SK-N-SH (cell line): ENCODE results near the gene CHCHD1. TPM values are rescaled to one million over a fixed set of nuclear protein-coding genes. Genes with fewer than 3 reads are reported as not detected.

Experiments
- CTCF ChIA-PET: fragments of 300-600, 350-600 bp; formaldehyde crosslinking; extraction: SDS; loops from one replicate; lab custom pipeline; 2021; lab: Yijun Ruan, JAX
- POLR2A ChIA-PET: fragments of 350-600 bp; sonication (Branson Sonifier 250); formaldehyde crosslinking; extraction: SDS; loops from one replicate; lab custom pipeline; 2020; ENCODE audit warnings: antibody characterized with exemption, inconsistent platforms; lab: Yijun Ruan, JAX
- DNase-seq: peaks from one replicate; pipeline ENCODE4 v3.0.0; 2012
- H2AFZ ChIP-seq: fragments of 200-600 bp; sonication (generic); 2 replicates; pipeline ENCODE4 v1.8.1; 2016; ENCODE audit warnings: antibody characterized with exemption, mild to moderate bottlenecking, low read depth
- H3F3A ChIP-seq: fragments of 200-600 bp; sonication (generic); replicated peaks from 2 replicates; pipeline ENCODE3; 2016; ENCODE audit warnings: antibody characterized with exemption, mild to moderate bottlenecking; ENCODE audit not compliant: insufficient read depth
- H3K27ac ChIP-seq, 2 experiments: fragments of 200-500 bp in 1 of 2; fragments of 200-600 bp in 1 of 2; sonication (Bioruptor generic) in 1 of 2; sonication (generic), shearing (Covaris generic) in 1 of 2; 2 replicates each; pipeline versions ENCODE4 v1.5.1 to v1.6.1; 2014 to 2016; ENCODE audit warnings: low read depth in 2 of 2, inconsistent platforms in 1 of 2, low read length in 1 of 2, mild to moderate bottlenecking in 1 of 2, mixed read lengths in 1 of 2
- H3K27me3 ChIP-seq: fragments of 200-600 bp; sonication (generic), shearing (Covaris generic); 2 replicates; pipeline ENCODE4 v1.6.1; 2016; ENCODE audit warnings: mixed run types; ENCODE audit not compliant: insufficient read depth
- H3K36me3 ChIP-seq, 2 experiments: fragments of 200-500 bp in 1 of 2; fragments of 200-600 bp in 1 of 2; sonication (Bioruptor generic) in 1 of 2; sonication (generic) in 1 of 2; replicated peaks in 1 of 2; 2 replicates each; pipeline versions ENCODE3 to v1.5.1; 2014 to 2016; ENCODE audit warnings: low read length in 1 of 2, mild to moderate bottlenecking in 1 of 2; ENCODE audit not compliant: insufficient read depth in 2 of 2, control insufficient read depth in 1 of 2
- H3K4me1 ChIP-seq, 2 experiments: fragments of 200-500 bp in 1 of 2; fragments of 200-600 bp in 1 of 2; sonication (Bioruptor generic) in 1 of 2; sonication (generic), shearing (Covaris generic) in 1 of 2; 2 replicates each; pipeline versions ENCODE4 v1.5.1 to v1.6.1; 2014 to 2016; ENCODE audit warnings: low read depth in 1 of 2, low read length in 1 of 2, mixed run types in 1 of 2; ENCODE audit not compliant: insufficient read depth in 2 of 2, control insufficient read depth in 1 of 2
- H3K4me2 ChIP-seq: fragments of 200-600 bp; sonication (generic), shearing (Covaris generic); 2 replicates; pipeline ENCODE4 v1.6.1; 2017; ENCODE audit warnings: mixed run types
- H3K4me3 ChIP-seq, 2 experiments: fragments of 200-500 bp in 1 of 2; fragments of 200-600 bp in 1 of 2; sonication (Bioruptor generic) in 1 of 2; sonication (generic), shearing (Covaris generic) in 1 of 2; 2 replicates each; pipeline versions ENCODE4 v1.5.1 to v1.8.1; 2014 to 2016; ENCODE audit warnings: low read depth in 2 of 2, inconsistent platforms in 1 of 2, low read length in 1 of 2, mild to moderate bottlenecking in 1 of 2, mixed read lengths in 1 of 2, moderate library complexity in 1 of 2
- H3K79me2 ChIP-seq: fragments of 200-600 bp; sonication (generic); 2 replicates; pipeline ENCODE4 v1.8.1; 2017; ENCODE audit warnings: mild to moderate bottlenecking; ENCODE audit not compliant: insufficient read depth
- H3K9ac ChIP-seq: fragments of 200-600 bp; sonication (generic); 2 replicates; pipeline ENCODE4 v1.6.1; 2017; ENCODE audit warnings: mixed run types
- H3K9me2 ChIP-seq: fragments of 200-600 bp; sonication (generic); 2 replicates; pipeline ENCODE4 v1.6.1; 2017; ENCODE audit warnings: mixed run types
- H3K9me3 ChIP-seq: fragments of 200-600 bp; sonication (generic); 2 replicates; pipeline ENCODE4 v1.6.1; 2017; ENCODE audit warnings: mixed run types, mild to moderate bottlenecking, moderate library complexity
- H4K20me1 ChIP-seq: fragments of 200-600 bp; sonication (generic); 2 replicates; pipeline ENCODE4 v1.6.1; 2017; ENCODE audit warnings: mild to moderate bottlenecking, mixed run types; ENCODE audit not compliant: insufficient read depth
- GABPA ChIP-seq: IDR thresholded peaks from 2 replicates; pipeline ENCODE4 v1.4.0; 2012; ENCODE audit warnings: low read depth, mild to moderate bottlenecking
- MEF2A ChIP-seq: IDR thresholded peaks from 2 replicates; pipeline ENCODE4 v1.4.0; 2012; ENCODE audit warnings: low read depth, borderline replicate concordance
- MXI1 ChIP-seq: IDR thresholded peaks from 2 replicates; pipeline ENCODE4 v1.6.1; 2012; ENCODE audit warnings: mild to moderate bottlenecking, low read depth, low read length, improper control_type of control experiment
- NFIC ChIP-seq: IDR thresholded peaks from 2 replicates; pipeline ENCODE4 v1.4.0; 2012; ENCODE audit warnings: borderline replicate concordance
- PBX3 ChIP-seq: IDR thresholded peaks from 2 replicates; pipeline ENCODE4; 2012
- RCOR1 ChIP-seq: fragments of 150-350 bp; IDR thresholded peaks from 2 replicates; pipeline ENCODE4 v1.6.1; 2017; ENCODE audit warnings: antibody characterized with exemption, low read length
- REST ChIP-seq: IDR thresholded peaks from 2 replicates; pipeline ENCODE4 v1.6.1; 2012; ENCODE audit warnings: mild to moderate bottlenecking, low read depth, low read length, moderate library complexity
- RXRA ChIP-seq: IDR thresholded peaks from 2 replicates; pipeline ENCODE4 v1.4.0; 2012; ENCODE audit warnings: low read depth, mild to moderate bottlenecking, borderline replicate concordance
- SMC3 ChIP-seq: IDR thresholded peaks from 2 replicates; pipeline ENCODE4 v1.6.1; 2012; ENCODE audit warnings: low read depth, low read length, improper control_type of control experiment
- TEAD4 ChIP-seq: IDR thresholded peaks from 2 replicates; pipeline ENCODE4 v1.4.0; 2012; ENCODE audit warnings: mild to moderate bottlenecking, borderline replicate concordance; ENCODE audit not compliant: insufficient read depth
- WGBS: methylation state at CpG from one replicate; pipeline ENCODE4 v1.1.6; 2017; ENCODE audit warnings: low lambda C conversion rate; 5-methylcytosine and 5-hydroxymethylcytosine counted together
- polyA plus RNA-seq, 3 experiments: library from polyadenylated mRNA; depleted of rRNA; stranded (reverse); fragments of >200 nt; gene quantifications; 2 replicates each; pipeline ENCODE4 v1.2.3, GENCODE V29; 2012

The CHCHD1 gene
- polyA plus RNA-seq, 1 of the 3 experiments (the other 2 are of a cell fraction) = 60.9 TPM

GRCh38 chr10:73788864-73789658, 7.2 kb downstream of the CHCHD1 start (continued):
- TF ChIP-seq REST = no peak
- TF ChIP-seq RCOR1 = no peak
- TF ChIP-seq MXI1 = no peak
- TF ChIP-seq SMC3 = no peak
- TF ChIP-seq MEF2A = no peak

- no peaks in the 10 kb centered on the region for H3K9me2 ChIP-seq
- peaks cover 29 to 59% of the 10 kb centered on the region in 2 experiments for H3K36me3 ChIP-seq
- no peak for DNase-seq
- WGBS = 88% methylated on average over 7 of the region's 10 CpGs
- ChIA-PET POLR2A (interaction anchor here (0.5 to 1.4 kb wide), 2 partner anchors 17 to 213 kb away, joined by 3 to 4 read pairs; a partner anchor contains a TSS), CTCF (interaction anchor here (1.6 kb wide), 1 partner anchor 27 kb away, joined by 4 read pairs; no protein-coding TSS in a partner anchor)
- no peak overlapping the region for H3K9ac ChIP-seq
- H3F3A ChIP-seq = peaks cover 3% of the 10 kb centered on the region
- H3K9me3 ChIP-seq = no peaks in the 10 kb centered on the region
- H2AFZ ChIP-seq = no peak overlapping the region
- peaks cover 26% of the 10 kb centered on the region for H4K20me1 ChIP-seq
- H3K27ac ChIP-seq = no peak overlapping the region; a peak in 1 of 4 replicates
- peaks cover 41% of the 10 kb centered on the region for H3K79me2 ChIP-seq
- H3K4me1 ChIP-seq = peaks cover 0 to 15% of the 10 kb centered on the region in 2 experiments; a peak in 3 of 4 replicates
- H3K27me3 ChIP-seq = no peaks in the 10 kb centered on the region
- TF ChIP-seq PBX3 = no peak
- TF ChIP-seq RXRA = no peak
- no peak for TF ChIP-seq TEAD4
- no peak for TF ChIP-seq NFIC
- TF ChIP-seq GABPA = no peak
- H3K4me2 ChIP-seq = no peak overlapping the region
- no peak overlapping the region for H3K4me3 ChIP-seq
Observed at GRCh38 chr10:73789659-73790055, 7.8 kb downstream of the CHCHD1 start.
